ENCODE data around the gene CAPNS2. TPM values are rescaled to one million over a fixed set of nuclear protein-coding genes. Genes with fewer than 3 reads are reported as not detected.

CAPNS2 gene
- polyA plus RNA-seq, 6 donors from 2014 or later = not detected

- no peaks in the 10 kb centered on the region for H3K36me3 Mint-ChIP-seq
- ATAC-seq (ENCODE audit: low read depth in 2 of 2) = no peak
- H3K9me3 Mint-ChIP-seq = peaks cover 0 to 3% (median 0%) of the 10 kb centered on the region in 7 donors
- H3K4me3 Mint-ChIP-seq = no peak overlapping the region
- H3K4me1 Mint-ChIP-seq = no peaks in the 10 kb centered on the region
- no peak overlapping the region for H3K27ac Mint-ChIP-seq
- no peak for DNase-seq
- H3K27me3 Mint-ChIP-seq = no peaks in the 10 kb centered on the region
These were observed 11.0 kb upstream of the CAPNS2 start for GRCh38 chr16:55555436-55555835.

- no peak overlapping the region for H3K27ac Mint-ChIP-seq
- ATAC-seq (ENCODE audit: low read depth in 2 of 2) (no peak), DNase-seq (no peak)
- no peaks in the 10 kb centered on the region for H3K4me1 Mint-ChIP-seq
- no peaks in the 10 kb centered on the region for H3K36me3 Mint-ChIP-seq
- no peaks in the 10 kb centered on the region for H3K27me3 Mint-ChIP-seq
- peaks cover 0 to 3% (median 0%) of the 10 kb centered on the region in 7 donors for H3K9me3 Mint-ChIP-seq
- H3K4me3 Mint-ChIP-seq = no peak overlapping the region
These were observed 9.3 kb upstream of the CAPNS2 start for GRCh38 chr16:55557186-55557585.

GRCh38 chr16:55559233-55559632 is 7.3 kb upstream of the CAPNS2 start:
- Mint-ChIP-seq H3K9me3 (peaks cover 0 to 3% (median 0%) of the 10 kb centered on the region in 7 donors), H3K27ac (no peak overlapping the region), H3K4me3 (no peak overlapping the region), H3K36me3 (no peaks in the 10 kb centered on the region), H3K4me1 (no peaks in the 10 kb centered on the region), H3K27me3 (no peaks in the 10 kb centered on the region)
- DNase-seq = no peak
- ATAC-seq (ENCODE audit: low read depth in 2 of 2) = no peak

GRCh38 chr16:55559933-55560516 is 6.5 kb upstream of the CAPNS2 start:
- Mint-ChIP-seq H3K9me3 (peaks cover 0 to 3% (median 0%) of the 10 kb centered on the region in 7 donors), H3K4me3 (no peak overlapping the region), H3K36me3 (no peaks in the 10 kb centered on the region), H3K4me1 (no peaks in the 10 kb centered on the region), H3K27ac (no peak overlapping the region), H3K27me3 (no peaks in the 10 kb centered on the region)
- DNase-seq (no peak), ATAC-seq (ENCODE audit: low read depth in 2 of 2) (no peak)

- Mint-ChIP-seq H3K4me1 (no peaks in the 10 kb centered on the region), H3K9me3 (peaks cover 0 to 3% (median 0%) of the 10 kb centered on the region in 7 donors), H3K27ac (no peak overlapping the region), H3K27me3 (no peaks in the 10 kb centered on the region), H3K36me3 (no peaks in the 10 kb centered on the region), H3K4me3 (no peak overlapping the region)
- ATAC-seq (ENCODE audit: low read depth in 2 of 2) = no peak
- DNase-seq = no peak
These were observed 5.1 kb upstream of the CAPNS2 start for GRCh38 chr16:55561319-55561848.

- DNase-seq = no peak
- no peak overlapping the region for H3K27ac Mint-ChIP-seq
- H3K4me3 Mint-ChIP-seq = no peak overlapping the region
- no peaks in the 10 kb centered on the region for H3K4me1 Mint-ChIP-seq
- H3K9me3 Mint-ChIP-seq = no peaks in the 10 kb centered on the region
- H3K36me3 Mint-ChIP-seq = no peaks in the 10 kb centered on the region
- ATAC-seq (ENCODE audit: low read depth in 2 of 2) = no peak
- H3K27me3 Mint-ChIP-seq = no peaks in the 10 kb centered on the region
These were observed 3.5 kb upstream of the CAPNS2 start for GRCh38 chr16:55562936-55563335.

- no peak overlapping the region for H3K27ac Mint-ChIP-seq
- no peaks in the 10 kb centered on the region for H3K4me1 Mint-ChIP-seq
- no peak overlapping the region for H3K4me3 Mint-ChIP-seq
- no peaks in the 10 kb centered on the region for H3K9me3 Mint-ChIP-seq
- no peaks in the 10 kb centered on the region for H3K36me3 Mint-ChIP-seq
- H3K27me3 Mint-ChIP-seq = no peaks in the 10 kb centered on the region
- ATAC-seq (ENCODE audit: low read depth in 2 of 2) (no peak), DNase-seq (no peak)
These were observed 2.7 kb upstream of the CAPNS2 start for GRCh38 chr16:55563797-55564196.

- H3K27ac Mint-ChIP-seq = no peak overlapping the region
- no peaks in the 10 kb centered on the region for H3K4me1 Mint-ChIP-seq
- DNase-seq (no peak), ATAC-seq (ENCODE audit: low read depth in 2 of 2) (no peak)
- H3K27me3 Mint-ChIP-seq = no peaks in the 10 kb centered on the region
- no peaks in the 10 kb centered on the region for H3K36me3 Mint-ChIP-seq
- H3K9me3 Mint-ChIP-seq = no peaks in the 10 kb centered on the region
- H3K4me3 Mint-ChIP-seq = no peak overlapping the region
These were observed 1.4 kb upstream of the CAPNS2 start for GRCh38 chr16:55565086-55565485.

GRCh38 chr16:55567382-55567781 is 898 bp downstream of the CAPNS2 start:
- DNase-seq (no peak), ATAC-seq (ENCODE audit: low read depth in 2 of 2) (no peak)
- H3K9me3 Mint-ChIP-seq = no peaks in the 10 kb centered on the region
- no peak overlapping the region for H3K27ac Mint-ChIP-seq
- H3K4me1 Mint-ChIP-seq = no peaks in the 10 kb centered on the region
- H3K4me3 Mint-ChIP-seq = no peak overlapping the region
- no peaks in the 10 kb centered on the region for H3K36me3 Mint-ChIP-seq
- H3K27me3 Mint-ChIP-seq = no peaks in the 10 kb centered on the region

GRCh38 chr16:55568207-55568606 is 1.7 kb downstream of the CAPNS2 start:
- H3K9me3 Mint-ChIP-seq = no peaks in the 10 kb centered on the region
- no peak overlapping the region for H3K27ac Mint-ChIP-seq
- ATAC-seq (ENCODE audit: low read depth in 2 of 2) (no peak), DNase-seq (no peak)
- H3K27me3 Mint-ChIP-seq = no peaks in the 10 kb centered on the region
- H3K4me1 Mint-ChIP-seq = no peaks in the 10 kb centered on the region
- H3K4me3 Mint-ChIP-seq = no peak overlapping the region
- H3K36me3 Mint-ChIP-seq = no peaks in the 10 kb centered on the region

GRCh38 chr16:55569025-55569424 is 2.5 kb downstream of the CAPNS2 start:
- Mint-ChIP-seq H3K9me3 (no peaks in the 10 kb centered on the region), H3K4me1 (peaks cover 0 to 6% (median 0%) of the 10 kb centered on the region in 3 donors), H3K36me3 (no peaks in the 10 kb centered on the region), H3K4me3 (no peak overlapping the region), H3K27me3 (no peaks in the 10 kb centered on the region), H3K27ac (no peak overlapping the region)
- DNase-seq (no peak), ATAC-seq (ENCODE audit: low read depth in 2 of 2) (no peak)

GRCh38 chr16:55570159-55570558 is 3.7 kb downstream of the CAPNS2 start:
- no peak overlapping the region for H3K4me3 Mint-ChIP-seq
- no peak for ATAC-seq (ENCODE audit: low read depth in 2 of 2)

GRCh38 chr16:55571191-55571897 is 4.9 kb downstream of the CAPNS2 start:
- Mint-ChIP-seq H3K4me3 (no peak overlapping the region), H3K27ac (no peak overlapping the region), H3K4me1 (peaks cover 0 to 18% (median 1%) of the 10 kb centered on the region in 3 donors), H3K27me3 (no peaks in the 10 kb centered on the region), H3K36me3 (no peaks in the 10 kb centered on the region), H3K9me3 (no peaks in the 10 kb centered on the region)
- ATAC-seq (ENCODE audit: low read depth in 2 of 2) = no peak
- DNase-seq = no peak

More at GRCh38 chr16:55570159-55570558, 3.7 kb downstream of the CAPNS2 start:
- Mint-ChIP-seq H3K27ac (no peak overlapping the region), H3K27me3 (no peaks in the 10 kb centered on the region), H3K4me1 (peaks cover 0 to 10% (median 1%) of the 10 kb centered on the region in 3 donors), H3K9me3 (no peaks in the 10 kb centered on the region), H3K36me3 (no peaks in the 10 kb centered on the region)
- no peak for DNase-seq

GRCh38 chr16:55572439-55572838 is 6.0 kb downstream of the CAPNS2 start:
- H3K9me3 Mint-ChIP-seq = no peaks in the 10 kb centered on the region
- DNase-seq (no peak), ATAC-seq (ENCODE audit: low read depth in 2 of 2) (no peak)
- no peaks in the 10 kb centered on the region for H3K36me3 Mint-ChIP-seq
- peaks cover 0 to 18% (median 1%) of the 10 kb centered on the region in 3 donors for H3K4me1 Mint-ChIP-seq
- no peaks in the 10 kb centered on the region for H3K27me3 Mint-ChIP-seq
- no peak overlapping the region for H3K27ac Mint-ChIP-seq
- H3K4me3 Mint-ChIP-seq = no peak overlapping the region
